HEK293 (cell line): ENCODE measurements around the gene KLF16.

Source experiments
- BCL11A ChIP-seq: fragments of 450-650 bp; formaldehyde crosslinking; IDR thresholded peaks from 2 replicates; pipeline ENCODE4 v1.5.1; 2016; ENCODE audit warnings: low read depth, missing biosample characterization, missing genetic modification characterization
- BCL11B ChIP-seq: fragments of 450-650 bp; formaldehyde crosslinking; IDR thresholded peaks from 2 replicates; pipeline ENCODE4 v1.5.1; 2016; ENCODE audit warnings: low read depth, missing biosample characterization, missing genetic modification characterization
- FEZF1 ChIP-seq: fragments of 450-650 bp; formaldehyde crosslinking; IDR thresholded peaks from 2 replicates; pipeline ENCODE4 v1.5.1; 2016; ENCODE audit warnings: missing biosample characterization, missing genetic modification characterization
- GLI2 ChIP-seq: fragments of 450-650 bp; formaldehyde crosslinking; IDR thresholded peaks from 2 replicates; pipeline ENCODE4; 2017; ENCODE audit warnings: missing biosample characterization, missing genetic modification characterization, low read depth, borderline replicate concordance
- GLI4 ChIP-seq: fragments of 450-650 bp; formaldehyde crosslinking; IDR thresholded peaks from 2 replicates; pipeline ENCODE4 v1.5.1; 2016; ENCODE audit warnings: missing biosample characterization, missing genetic modification characterization
- KLF16 ChIP-seq: fragments of 450-650 bp; formaldehyde crosslinking; IDR thresholded peaks from 2 replicates; pipeline ENCODE4 v1.5.1; 2017; ENCODE audit warnings: missing biosample characterization, missing genetic modification characterization
- KLF7 ChIP-seq: fragments of 450-650 bp; formaldehyde crosslinking; IDR thresholded peaks from 2 replicates; pipeline ENCODE4 v1.5.1; 2016; ENCODE audit warnings: missing biosample characterization, missing genetic modification characterization, borderline replicate concordance
- KLF8 ChIP-seq: fragments of 450-650 bp; formaldehyde crosslinking; IDR thresholded peaks from 2 replicates; pipeline ENCODE4 v1.5.1; 2016; ENCODE audit warnings: missing biosample characterization, missing genetic modification characterization
- OSR2 ChIP-seq: fragments of 450-650 bp; formaldehyde crosslinking; IDR thresholded peaks from 2 replicates; pipeline ENCODE4 v1.5.1; 2016; ENCODE audit warnings: missing biosample characterization, missing genetic modification characterization
- SP2 ChIP-seq: fragments of 450-650 bp; formaldehyde crosslinking; IDR thresholded peaks from 2 replicates; pipeline ENCODE4 v1.5.1; 2016; ENCODE audit warnings: missing biosample characterization, missing genetic modification characterization
- YY2 ChIP-seq: fragments of 450-650 bp; formaldehyde crosslinking; IDR thresholded peaks from 2 replicates; pipeline ENCODE4 v1.5.1; 2016; ENCODE audit warnings: missing biosample characterization, missing genetic modification characterization
- ZIC2 ChIP-seq: fragments of 450-650 bp; formaldehyde crosslinking; IDR thresholded peaks from 2 replicates; pipeline ENCODE4 v1.5.1; 2016; ENCODE audit warnings: missing biosample characterization, missing genetic modification characterization
- ZNF132 ChIP-seq: fragments of 450-650 bp; formaldehyde crosslinking; IDR thresholded peaks from 2 replicates; pipeline ENCODE4 v1.5.1; 2017; ENCODE audit warnings: missing biosample characterization, missing genetic modification characterization, borderline replicate concordance
- ZNF133 ChIP-seq: fragments of 450-650 bp; formaldehyde crosslinking; IDR thresholded peaks from 2 replicates; pipeline ENCODE4 v1.5.1; 2016; ENCODE audit warnings: missing biosample characterization, missing genetic modification characterization
- ZNF138 ChIP-seq: fragments of 450-650 bp; formaldehyde crosslinking; IDR thresholded peaks from 2 replicates; pipeline ENCODE4 v1.5.1; 2016; ENCODE audit warnings: missing biosample characterization, missing genetic modification characterization, borderline replicate concordance
- ZNF155 ChIP-seq: fragments of 450-650 bp; formaldehyde crosslinking; IDR thresholded peaks from 2 replicates; pipeline ENCODE4 v1.5.1; 2016; ENCODE audit warnings: missing biosample characterization, missing genetic modification characterization
- ZNF16 ChIP-seq: fragments of 450-650 bp; formaldehyde crosslinking; IDR thresholded peaks from 2 replicates; pipeline ENCODE4 v1.5.1; 2016; ENCODE audit warnings: low read depth, missing biosample characterization, missing genetic modification characterization
- ZNF169 ChIP-seq: fragments of 450-650 bp; formaldehyde crosslinking; IDR thresholded peaks from 2 replicates; pipeline ENCODE4 v1.5.1; 2016; ENCODE audit warnings: missing biosample characterization, missing genetic modification characterization
- ZNF211 ChIP-seq: fragments of 450-650 bp; formaldehyde crosslinking; IDR thresholded peaks from 2 replicates; pipeline ENCODE4 v1.5.1; 2016; ENCODE audit warnings: low read depth, missing biosample characterization, missing genetic modification characterization
- ZNF311 ChIP-seq: fragments of 450-650 bp; formaldehyde crosslinking; IDR thresholded peaks from 2 replicates; pipeline ENCODE4 v1.5.1; 2017; ENCODE audit warnings: missing biosample characterization, missing genetic modification characterization, borderline replicate concordance
- ZNF366 ChIP-seq: fragments of 450-650 bp; formaldehyde crosslinking; conservative IDR thresholded peaks from 2 replicates; pipeline ENCODE4 v1.5.1; 2016; ENCODE audit warnings: missing biosample characterization, missing genetic modification characterization
- ZNF391 ChIP-seq: fragments of 450-650 bp; formaldehyde crosslinking; IDR thresholded peaks from 2 replicates; pipeline ENCODE4 v1.5.1; 2016; ENCODE audit warnings: low read depth, missing biosample characterization, missing genetic modification characterization, borderline replicate concordance
- ZNF416 ChIP-seq: fragments of 450-650 bp; formaldehyde crosslinking; IDR thresholded peaks from 2 replicates; pipeline ENCODE4 v1.5.1; 2016; ENCODE audit warnings: missing biosample characterization, missing genetic modification characterization
- ZNF426 ChIP-seq: fragments of 450-650 bp; formaldehyde crosslinking; IDR thresholded peaks from 2 replicates; pipeline ENCODE4 v1.5.1; 2017; ENCODE audit warnings: missing biosample characterization, missing genetic modification characterization, mild to moderate bottlenecking, inconsistent platforms, moderate library complexity
- ZNF510 ChIP-seq: fragments of 450-650 bp; formaldehyde crosslinking; IDR thresholded peaks from 2 replicates; pipeline ENCODE4 v1.5.1; 2018; ENCODE audit warnings: mild to moderate bottlenecking, missing genetic modification characterization, missing biosample characterization; ENCODE audit not compliant: insufficient replicate concordance
- ZNF623 ChIP-seq: fragments of 450-650 bp; formaldehyde crosslinking; IDR thresholded peaks from 2 replicates; pipeline ENCODE4 v1.5.1; 2016; ENCODE audit warnings: missing biosample characterization, missing genetic modification characterization
- ZNF768 ChIP-seq: fragments of 450-650 bp; formaldehyde crosslinking; IDR thresholded peaks from 2 replicates; pipeline ENCODE4 v1.5.1; 2018; ENCODE audit warnings: missing biosample characterization, mild to moderate bottlenecking, missing genetic modification characterization
- ZNF791 ChIP-seq: fragments of 450-650 bp; formaldehyde crosslinking; IDR thresholded peaks from 2 replicates; pipeline ENCODE4 v1.5.1; 2016; ENCODE audit warnings: missing biosample characterization, missing genetic modification characterization
- ZNF792 ChIP-seq: fragments of 450-650 bp; formaldehyde crosslinking; IDR thresholded peaks from 2 replicates; pipeline ENCODE4 v1.5.1; 2016; ENCODE audit warnings: missing biosample characterization, missing genetic modification characterization
- ZSCAN23 ChIP-seq: fragments of 450-650 bp; formaldehyde crosslinking; IDR thresholded peaks from 2 replicates; pipeline ENCODE4 v1.5.1; 2016; ENCODE audit warnings: missing biosample characterization, missing genetic modification characterization
- ZSCAN30 ChIP-seq: fragments of 450-650 bp; IDR thresholded peaks from 2 replicates; pipeline ENCODE4 v1.5.1; 2018; ENCODE audit warnings: missing biosample characterization, mild to moderate bottlenecking, missing genetic modification characterization, moderate library complexity
- TF ChIP-seq, protein P1 (sequence below): fragments of 450-650 bp; formaldehyde crosslinking; IDR thresholded peaks from 2 replicates; pipeline ENCODE4 v1.5.1; 2017; ENCODE audit warnings: missing biosample characterization, missing genetic modification characterization
- TF ChIP-seq, protein P2 (sequence below): fragments of 450-650 bp; formaldehyde crosslinking; IDR thresholded peaks from 2 replicates; pipeline ENCODE4 v1.5.1; 2017; ENCODE audit warnings: missing biosample characterization, missing genetic modification characterization
- TF ChIP-seq, protein P3 (sequence below): fragments of 450-650 bp; formaldehyde crosslinking; IDR thresholded peaks from 2 replicates; pipeline ENCODE4; 2016; ENCODE audit warnings: missing biosample characterization, missing genetic modification characterization
- TF ChIP-seq, protein P4 (sequence below): fragments of 450-650 bp; formaldehyde crosslinking; IDR thresholded peaks from 2 replicates; pipeline ENCODE4 v1.5.1; 2016; ENCODE audit warnings: missing biosample characterization, missing genetic modification characterization
- TF ChIP-seq, protein P5 (sequence below): fragments of 450-650 bp; formaldehyde crosslinking; IDR thresholded peaks from 2 replicates; pipeline ENCODE4 v1.5.1; 2016; ENCODE audit warnings: missing biosample characterization, missing genetic modification characterization

Gene KLF16

DNA sequence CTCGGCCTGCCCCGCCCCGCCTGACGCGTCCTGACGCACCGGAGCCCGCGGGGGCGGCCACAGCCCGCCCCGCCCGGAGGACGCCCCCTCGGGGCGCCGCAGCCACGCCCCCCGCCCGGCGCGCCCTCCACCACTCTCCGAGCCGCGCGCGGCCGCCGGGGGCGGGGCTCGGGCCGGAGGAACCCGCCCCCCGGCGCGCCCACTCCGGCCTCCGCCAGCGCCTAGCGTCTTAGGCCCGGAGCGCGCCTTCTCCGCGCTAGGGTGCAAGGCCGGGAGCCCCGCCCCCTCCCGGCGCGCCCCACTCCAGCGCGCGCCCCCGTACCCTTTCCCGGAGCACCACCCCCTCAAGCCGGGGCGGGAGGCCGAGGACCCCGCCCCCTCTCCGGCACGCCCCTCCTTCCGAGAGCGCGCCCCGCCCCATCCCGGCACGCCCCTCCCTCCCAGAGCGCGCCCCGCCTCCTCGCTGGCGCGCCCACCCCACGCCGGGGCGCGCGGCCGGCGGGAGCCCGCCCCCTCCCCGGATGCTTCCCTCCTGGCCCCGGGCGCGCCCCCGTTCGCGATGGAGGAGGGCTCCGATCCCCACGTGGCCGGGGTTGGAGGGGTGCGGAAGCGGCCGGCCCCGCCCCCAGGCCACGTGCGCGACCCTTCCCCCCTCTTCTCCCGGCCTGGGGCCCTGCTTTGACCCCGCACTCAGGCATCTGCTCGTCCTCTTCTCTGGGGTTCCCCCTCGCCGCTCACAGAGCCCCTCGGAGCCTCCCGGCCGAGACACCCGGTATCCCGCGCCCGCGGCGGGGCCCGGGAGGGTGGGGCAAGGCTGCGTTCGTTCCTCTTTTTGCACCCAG, 480 bp upstream of the KLF16 start (continued):
- TF ChIP-seq, protein P1, sequence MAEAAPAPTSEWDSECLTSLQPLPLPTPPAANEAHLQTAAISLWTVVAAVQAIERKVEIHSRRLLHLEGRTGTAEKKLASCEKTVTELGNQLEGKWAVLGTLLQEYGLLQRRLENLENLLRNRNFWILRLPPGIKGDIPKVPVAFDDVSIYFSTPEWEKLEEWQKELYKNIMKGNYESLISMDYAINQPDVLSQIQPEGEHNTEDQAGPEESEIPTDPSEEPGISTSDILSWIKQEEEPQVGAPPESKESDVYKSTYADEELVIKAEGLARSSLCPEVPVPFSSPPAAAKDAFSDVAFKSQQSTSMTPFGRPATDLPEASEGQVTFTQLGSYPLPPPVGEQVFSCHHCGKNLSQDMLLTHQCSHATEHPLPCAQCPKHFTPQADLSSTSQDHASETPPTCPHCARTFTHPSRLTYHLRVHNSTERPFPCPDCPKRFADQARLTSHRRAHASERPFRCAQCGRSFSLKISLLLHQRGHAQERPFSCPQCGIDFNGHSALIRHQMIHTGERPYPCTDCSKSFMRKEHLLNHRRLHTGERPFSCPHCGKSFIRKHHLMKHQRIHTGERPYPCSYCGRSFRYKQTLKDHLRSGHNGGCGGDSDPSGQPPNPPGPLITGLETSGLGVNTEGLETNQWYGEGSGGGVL, result peak; percentile 86
- TF ChIP-seq ZNF768 (tag by site-specific recombination) (no peak), ZSCAN23 (tag by site-specific recombination) (no peak), ZNF791 (tag by site-specific recombination) (no peak), GLI2 (no peak), ZNF211 (no peak), ZNF169 (tag by site-specific recombination) (no peak), ZNF16 (tag by site-specific recombination) (no peak), ZNF510 (no peak), SP2 (tag by site-specific recombination) (peak; percentile 76), ZNF155 (tag by site-specific recombination) (no peak), ZNF138 (tag by site-specific recombination) (no peak), ZNF391 (tag by site-specific recombination) (0 out of 2 replicates have a peak, but pooled peaks have one; percentile 18), ZNF792 (tag by site-specific recombination) (no peak), ZNF311 (no peak), KLF7 (tag by site-specific recombination) (peak; percentile 36; the same call in 1 of the 2 replicates), ZNF416 (tag by site-specific recombination) (no peak), OSR2 (tag by site-specific recombination) (peak; percentile 47), ZIC2 (tag by site-specific recombination) (no peak), BCL11A (tag by site-specific recombination) (0 out of 2 replicates have a peak, but pooled peaks have one; percentile 14), GLI4 (tag by site-specific recombination) (no peak), YY2 (no peak), KLF16 (tag by site-specific recombination) (peak; percentile 99), KLF8 (tag by site-specific recombination) (peak; percentile 92), ZNF426 (no peak), ZNF133 (no peak), FEZF1 (no peak), ZNF623 (tag by site-specific recombination) (no peak), ZSCAN30 (tag by site-specific recombination) (0 out of 2 replicates have a peak, but pooled peaks have one; percentile 45), ZNF132 (tag by site-specific recombination) (no peak), BCL11B (peak; percentile 54; the same call in 1 of the 2 replicates), ZNF366 (tag by site-specific recombination) (no peak)
- TF ChIP-seq, protein P2, sequence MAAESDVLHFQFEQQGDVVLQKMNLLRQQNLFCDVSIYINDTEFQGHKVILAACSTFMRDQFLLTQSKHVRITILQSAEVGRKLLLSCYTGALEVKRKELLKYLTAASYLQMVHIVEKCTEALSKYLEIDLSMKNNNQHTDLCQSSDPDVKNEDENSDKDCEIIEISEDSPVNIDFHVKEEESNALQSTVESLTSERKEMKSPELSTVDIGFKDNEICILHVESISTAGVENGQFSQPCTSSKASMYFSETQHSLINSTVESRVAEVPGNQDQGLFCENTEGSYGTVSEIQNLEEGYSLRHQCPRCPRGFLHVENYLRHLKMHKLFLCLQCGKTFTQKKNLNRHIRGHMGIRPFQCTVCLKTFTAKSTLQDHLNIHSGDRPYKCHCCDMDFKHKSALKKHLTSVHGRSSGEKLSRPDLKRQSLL, result 0 out of 2 replicates have a peak, but pooled peaks have one; percentile 13
- TF ChIP-seq, protein P3, sequence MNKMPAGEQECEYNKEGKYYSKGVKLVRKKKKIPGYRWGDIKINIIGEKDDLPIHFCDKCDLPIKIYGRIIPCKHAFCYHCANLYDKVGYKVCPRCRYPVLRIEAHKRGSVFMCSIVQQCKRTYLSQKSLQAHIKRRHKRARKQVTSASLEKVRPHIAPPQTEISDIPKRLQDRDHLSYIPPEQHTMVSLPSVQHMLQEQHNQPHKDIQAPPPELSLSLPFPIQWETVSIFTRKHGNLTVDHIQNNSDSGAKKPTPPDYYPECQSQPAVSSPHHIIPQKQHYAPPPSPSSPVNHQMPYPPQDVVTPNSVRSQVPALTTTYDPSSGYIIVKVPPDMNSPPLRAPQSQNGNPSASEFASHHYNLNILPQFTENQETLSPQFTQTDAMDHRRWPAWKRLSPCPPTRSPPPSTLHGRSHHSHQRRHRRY, result no peak
- TF ChIP-seq, protein P4, sequence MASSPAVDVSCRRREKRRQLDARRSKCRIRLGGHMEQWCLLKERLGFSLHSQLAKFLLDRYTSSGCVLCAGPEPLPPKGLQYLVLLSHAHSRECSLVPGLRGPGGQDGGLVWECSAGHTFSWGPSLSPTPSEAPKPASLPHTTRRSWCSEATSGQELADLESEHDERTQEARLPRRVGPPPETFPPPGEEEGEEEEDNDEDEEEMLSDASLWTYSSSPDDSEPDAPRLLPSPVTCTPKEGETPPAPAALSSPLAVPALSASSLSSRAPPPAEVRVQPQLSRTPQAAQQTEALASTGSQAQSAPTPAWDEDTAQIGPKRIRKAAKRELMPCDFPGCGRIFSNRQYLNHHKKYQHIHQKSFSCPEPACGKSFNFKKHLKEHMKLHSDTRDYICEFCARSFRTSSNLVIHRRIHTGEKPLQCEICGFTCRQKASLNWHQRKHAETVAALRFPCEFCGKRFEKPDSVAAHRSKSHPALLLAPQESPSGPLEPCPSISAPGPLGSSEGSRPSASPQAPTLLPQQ (tag by site-specific recombination), result peak; percentile 66
- TF ChIP-seq, protein P5, sequence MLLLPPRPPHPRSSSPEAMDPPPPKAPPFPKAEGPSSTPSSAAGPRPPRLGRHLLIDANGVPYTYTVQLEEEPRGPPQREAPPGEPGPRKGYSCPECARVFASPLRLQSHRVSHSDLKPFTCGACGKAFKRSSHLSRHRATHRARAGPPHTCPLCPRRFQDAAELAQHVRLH, result peak; percentile 76
